H7 (cell line): ENCODE measurements around the gene TEX48. TPM values are rescaled to one million over a fixed set of nuclear protein-coding genes. Genes with fewer than 3 reads are reported as not detected.

ENCODE experiments used
- DNase-seq: peaks from one replicate; pipeline ENCODE4 v3.0.0; 2012
- H3K27me3 ChIP-seq: 2 replicates; pipeline ENCODE4 v1.6.0; 2011; ENCODE audit warnings: mild to moderate bottlenecking, low read length; ENCODE audit not compliant: control insufficient read depth, insufficient read depth
- H3K36me3 ChIP-seq: replicated peaks from 2 replicates; pipeline ENCODE4 v1.5.1; 2011; ENCODE audit warnings: low read length; ENCODE audit not compliant: control insufficient read depth, insufficient read depth
- H3K4me3 ChIP-seq: 2 replicates; pipeline ENCODE4 v1.5.1; 2011; ENCODE audit warnings: low read depth, mild to moderate bottlenecking, control low read depth, low read length, moderate library complexity; ENCODE audit not compliant: insufficient read depth
- total RNA-seq: library from RNA; depleted of rRNA; stranded (reverse); fragments of >200 nt; shearing (Covaris generic); gene quantifications from 2 replicates; pipeline ENCODE4 v1.2.3, GENCODE V29; 2014

The TEX48 gene
- total RNA-seq, 1 experiment from 2014 or later, result not detected

DNA sequence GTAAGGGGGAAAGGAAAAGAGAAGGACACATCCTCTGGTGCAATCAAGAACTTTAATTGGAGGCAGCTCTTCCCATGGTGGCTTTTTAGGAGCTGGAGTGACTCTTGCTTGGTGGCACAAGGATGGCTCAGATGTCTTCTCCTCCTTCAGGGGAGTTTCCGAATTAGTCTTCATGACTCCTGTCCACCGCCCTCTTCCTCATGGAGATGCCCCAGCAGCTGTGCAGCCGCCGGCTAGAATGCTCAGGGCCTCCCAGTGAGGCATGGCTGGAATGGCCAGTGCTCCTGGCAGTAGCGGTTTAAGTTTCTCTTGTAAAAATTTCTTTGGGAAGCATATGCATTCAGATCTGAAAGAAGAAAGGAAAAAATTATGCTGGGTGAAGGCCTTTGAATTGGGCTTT lies 15.6 kb downstream of the TEX48 start:
- H3K4me3 ChIP-seq, result no peak overlapping the region
- no peak for DNase-seq
- no peaks in the 10 kb centered on the region for H3K27me3 ChIP-seq
- no peaks in the 10 kb centered on the region for H3K36me3 ChIP-seq

DNA sequence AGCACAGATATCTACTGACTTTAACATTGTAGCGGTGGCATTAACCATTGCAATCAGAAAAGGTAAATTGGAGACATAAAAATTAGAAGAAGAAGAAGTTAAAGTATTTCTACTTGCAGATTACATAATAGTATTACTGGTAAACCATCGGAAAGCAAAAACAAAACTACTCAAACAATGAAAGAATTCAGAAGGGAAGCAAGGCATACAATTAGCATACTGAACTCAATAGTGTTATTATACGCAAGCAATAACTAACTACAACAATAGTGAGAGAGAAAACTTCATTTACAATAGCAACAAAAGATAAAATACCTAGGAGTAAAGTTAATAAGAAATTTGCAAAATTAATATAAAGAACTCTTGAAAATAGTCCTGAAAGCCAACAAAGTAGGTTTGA lies 17.8 kb downstream of the TEX48 start:
- Histone ChIP-seq H3K36me3 (no peaks in the 10 kb centered on the region), H3K4me3 (no peak overlapping the region), H3K27me3 (no peaks in the 10 kb centered on the region)
- DNase-seq, result no peak

DNA sequence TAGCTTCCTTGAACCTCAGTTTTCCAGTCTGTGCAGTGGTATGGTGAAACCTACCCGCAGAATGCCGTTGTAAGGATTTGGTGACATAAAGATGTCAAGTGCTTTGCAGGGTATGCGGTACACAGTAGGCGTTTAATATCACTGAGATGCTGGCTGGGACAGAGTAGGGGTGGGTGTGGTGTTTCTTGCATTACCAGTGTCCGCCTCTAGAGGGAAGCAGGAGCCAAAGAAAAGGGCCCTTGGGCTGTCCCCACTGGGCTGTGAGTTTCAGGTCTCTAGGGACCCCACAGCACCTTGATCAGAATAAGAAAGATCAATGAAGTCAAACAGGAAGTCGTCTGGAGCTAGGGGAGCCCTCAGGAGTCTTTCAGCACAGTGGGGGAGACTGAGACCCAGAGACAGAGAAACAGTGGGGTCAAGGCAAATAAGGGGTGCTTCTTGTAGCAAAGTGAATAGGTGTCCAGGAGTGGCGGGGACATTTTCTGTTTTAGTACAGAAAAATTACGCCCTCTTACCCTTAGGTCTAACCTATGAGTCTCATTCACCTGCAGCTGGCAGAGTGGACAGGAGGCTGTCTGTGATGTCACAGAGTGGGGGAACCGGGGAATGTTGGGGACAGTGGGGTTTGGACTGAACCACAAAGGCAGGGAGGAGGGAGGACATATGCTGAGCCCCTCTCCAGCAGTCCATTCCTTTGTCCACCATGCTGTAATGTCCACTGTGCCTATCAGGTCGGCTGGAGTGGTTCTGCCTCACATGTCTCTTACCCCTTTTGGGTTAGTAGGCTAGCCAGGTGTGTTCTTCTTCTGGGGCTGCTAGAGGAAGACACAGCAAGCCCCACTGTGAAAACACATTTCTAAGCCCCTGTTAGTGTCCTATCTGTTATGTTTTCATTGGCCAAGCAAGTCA lies 19.7 kb downstream of the TEX48 start:
- Histone ChIP-seq H3K4me3 (no peak overlapping the region), H3K27me3 (no peaks in the 10 kb centered on the region), H3K36me3 (no peaks in the 10 kb centered on the region)
- peak; percentile 91 for DNase-seq

DNA sequence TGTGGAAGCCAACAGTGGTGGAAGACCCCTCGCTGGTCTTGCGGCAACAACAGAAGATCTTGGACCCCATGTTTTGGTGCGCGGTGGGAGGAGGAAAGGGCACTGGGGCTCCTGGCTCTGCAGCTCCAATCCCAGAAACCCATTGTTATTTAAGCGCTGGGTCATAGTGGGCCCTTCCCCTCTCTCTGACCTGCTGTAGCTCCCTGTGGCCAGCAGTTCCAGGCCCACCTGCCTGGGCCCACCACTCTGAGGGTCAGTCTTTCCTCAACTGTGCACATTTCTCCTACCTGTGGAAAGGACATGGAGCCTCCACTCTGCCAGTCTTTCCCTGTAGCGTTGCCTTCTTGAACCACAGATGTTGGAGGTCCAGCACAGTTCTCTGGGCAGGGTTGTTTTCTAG lies 24.3 kb downstream of the TEX48 start, which contains the start of gene TEX53:
Gene TEX53 (minus strand): TSS at position 101 of the 400 bp plus-strand sequence. CDS start 31 bp downstream, at position 70.
- no peak for DNase-seq
- Histone ChIP-seq H3K4me3 (no peak within 1 kb of the TSS), H3K36me3 (no peaks in the 10 kb centered on the region), H3K27me3 (no peaks in the 10 kb centered on the region)

DNA sequence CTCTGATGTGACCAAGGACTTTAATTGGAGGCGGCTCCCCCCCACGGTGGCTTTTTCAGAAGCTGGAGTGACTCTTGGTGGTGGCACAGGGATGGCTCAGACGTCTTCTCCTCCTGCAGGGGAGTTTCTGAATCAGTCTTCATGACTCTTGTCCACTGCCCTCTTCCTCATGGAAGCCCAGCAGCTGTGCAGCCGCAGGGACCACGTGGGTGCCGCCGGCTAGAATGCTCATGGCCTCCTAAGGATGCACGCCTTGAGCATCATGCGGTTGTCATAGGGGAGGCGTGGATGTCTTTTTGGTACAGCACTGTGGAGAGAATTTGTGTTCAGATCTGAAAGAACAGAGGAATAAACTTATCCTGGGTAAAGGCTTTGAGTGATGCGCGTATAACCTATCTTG lies 25.7 kb downstream of the TEX48 start:
- no peak for DNase-seq

DNA sequence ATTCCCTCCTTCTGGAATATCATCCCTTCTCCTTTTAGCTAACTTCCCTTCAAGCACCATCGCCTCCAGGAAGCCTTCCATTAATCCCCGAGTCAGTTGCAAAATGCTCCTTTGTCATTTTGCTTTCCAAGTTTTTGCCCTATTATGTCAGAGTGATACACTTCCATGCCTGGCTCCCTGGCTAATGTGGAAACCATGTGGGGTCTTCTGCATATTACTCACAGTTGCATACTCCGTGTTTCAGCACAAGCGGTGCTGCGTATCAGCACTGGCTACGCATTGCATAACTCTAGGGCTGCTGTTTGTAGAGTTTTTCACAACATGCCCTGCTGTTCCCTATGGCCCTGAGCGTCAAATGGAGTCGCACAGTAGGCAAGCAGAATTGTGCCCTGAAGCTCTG lies 26.3 kb downstream of the TEX48 start:
- Histone ChIP-seq H3K27me3 (no peaks in the 10 kb centered on the region), H3K36me3 (no peaks in the 10 kb centered on the region), H3K4me3 (no peak overlapping the region)
- DNase-seq, result no peak

More for the DNA sequence above, 25.7 kb downstream of the TEX48 start:
- no peaks in the 10 kb centered on the region for H3K36me3 ChIP-seq
- H3K4me3 ChIP-seq, result no peak overlapping the region
- H3K27me3 ChIP-seq, result no peaks in the 10 kb centered on the region

DNA sequence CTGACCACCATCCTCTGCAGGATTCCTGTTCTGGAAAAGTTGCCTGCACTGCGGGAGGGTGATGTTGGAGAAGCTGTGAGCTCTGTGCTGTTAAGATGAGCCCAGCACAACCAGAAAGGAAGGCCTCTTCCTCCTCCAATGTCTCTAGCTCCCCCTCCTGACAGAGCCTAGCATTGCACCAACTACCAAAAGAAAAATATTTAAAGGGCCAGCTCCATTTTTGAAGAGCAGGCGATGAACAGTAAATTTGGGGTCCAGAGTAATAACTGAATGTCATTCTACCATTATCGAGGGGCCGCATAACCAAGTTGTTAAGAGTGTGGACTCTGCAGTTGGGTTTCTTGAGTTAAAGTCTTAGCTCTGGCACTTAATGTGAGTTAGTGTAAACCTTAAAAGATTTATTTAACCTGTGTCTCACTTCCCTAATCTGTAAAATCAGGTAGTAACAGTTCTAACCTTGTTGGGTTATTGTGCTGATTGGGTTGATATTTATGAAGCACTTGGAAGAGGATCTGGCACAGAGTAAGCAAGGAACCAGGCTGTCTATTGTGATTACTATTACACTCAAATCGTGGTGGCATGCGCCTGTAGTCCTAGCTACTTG lies 28.3 kb downstream of the TEX48 start:
- DNase-seq, result peak; percentile 85

DNA sequence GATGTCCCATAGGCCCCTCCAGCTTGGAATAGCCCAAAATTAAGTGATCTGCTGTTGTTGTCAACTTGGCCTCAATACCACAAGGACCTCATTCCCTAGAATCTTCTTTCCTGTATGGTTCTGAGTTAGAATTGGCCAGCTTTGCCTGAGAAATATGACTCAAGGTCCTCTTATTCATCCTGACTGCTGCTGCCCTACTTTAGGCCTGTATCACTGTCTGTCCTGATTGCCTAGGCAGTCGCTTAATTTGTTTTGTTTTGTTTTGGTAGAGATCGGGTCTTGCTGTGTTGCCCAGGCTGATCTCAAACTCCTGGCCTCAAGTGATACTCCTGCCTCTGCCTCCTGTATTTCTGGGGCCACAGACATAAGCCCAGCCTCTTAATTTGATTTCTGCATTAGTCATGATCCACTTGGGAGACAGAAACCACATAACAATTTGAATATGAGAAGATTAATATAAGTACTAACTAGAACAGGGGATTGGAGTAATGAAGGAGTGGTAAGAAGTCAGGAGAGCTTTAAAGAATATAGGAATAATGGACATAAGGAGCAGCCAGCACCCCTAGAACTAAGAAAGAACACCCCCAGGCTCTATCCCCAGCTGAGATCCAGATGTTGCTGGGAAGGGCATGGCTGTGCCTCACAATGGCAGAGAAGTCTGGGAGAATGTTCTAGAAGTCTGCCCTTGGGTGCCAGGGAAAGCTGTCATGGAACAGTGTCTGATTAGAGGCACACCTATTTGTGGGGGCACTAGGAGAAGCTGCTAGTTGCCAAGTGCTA lies 29.0 kb downstream of the TEX48 start:
- H3K27me3 ChIP-seq, result no peaks in the 10 kb centered on the region
- DNase-seq, result no peak
- H3K36me3 ChIP-seq, result no peaks in the 10 kb centered on the region
- H3K4me3 ChIP-seq, result no peak overlapping the region

More for the DNA sequence above, 28.3 kb downstream of the TEX48 start:
- Histone ChIP-seq H3K27me3 (no peaks in the 10 kb centered on the region), H3K36me3 (no peaks in the 10 kb centered on the region), H3K4me3 (no peak overlapping the region)

DNA sequence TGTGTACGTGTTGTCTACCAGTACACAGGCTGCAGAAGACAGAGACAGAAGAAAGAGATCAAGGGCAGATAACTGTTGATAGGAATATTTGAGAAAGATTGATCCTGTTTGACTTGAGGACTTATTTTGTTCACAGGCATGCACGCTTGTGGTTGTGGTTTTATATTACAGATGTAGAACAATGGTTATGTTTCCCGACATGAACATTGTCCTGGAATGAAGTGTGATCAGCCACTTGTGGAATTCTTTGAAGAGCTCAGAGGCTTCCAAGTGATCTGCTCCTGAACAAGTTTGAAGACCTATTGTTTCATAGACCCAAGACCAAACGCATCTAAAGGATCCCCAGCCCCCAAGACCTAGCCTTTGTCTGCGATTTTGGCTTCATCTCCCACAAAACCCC lies 38.1 kb downstream of the TEX48 start:
- Histone ChIP-seq H3K36me3 (no peaks in the 10 kb centered on the region; the same call in 1 of the 2 replicates), H3K4me3 (no peak overlapping the region), H3K27me3 (no peaks in the 10 kb centered on the region)
- no peak for DNase-seq

DNA sequence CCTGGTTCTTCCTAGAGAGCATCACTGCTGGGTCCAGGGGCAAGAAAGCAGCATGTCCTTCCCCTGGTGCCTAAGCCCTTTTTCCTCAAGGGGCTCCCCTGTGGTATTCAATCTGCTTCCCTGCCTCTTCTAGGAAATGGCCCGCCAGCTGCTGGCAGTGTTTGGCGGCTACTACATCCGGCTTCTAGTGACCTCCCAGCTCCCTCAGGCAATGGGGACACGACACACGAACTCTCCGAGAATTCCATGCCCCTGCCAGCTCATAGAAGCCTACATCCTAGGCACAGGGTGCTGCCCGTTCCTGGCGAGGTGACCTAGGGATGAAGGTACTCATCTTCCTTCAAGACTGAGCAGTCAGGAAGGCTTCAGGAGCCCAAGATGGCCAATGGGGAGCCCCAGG lies 39.0 kb downstream of the TEX48 start:
- no peak for DNase-seq
- Histone ChIP-seq H3K27me3 (no peaks in the 10 kb centered on the region), H3K4me3 (no peak overlapping the region), H3K36me3 (no peaks in the 10 kb centered on the region; the same call in 1 of the 2 replicates)

DNA sequence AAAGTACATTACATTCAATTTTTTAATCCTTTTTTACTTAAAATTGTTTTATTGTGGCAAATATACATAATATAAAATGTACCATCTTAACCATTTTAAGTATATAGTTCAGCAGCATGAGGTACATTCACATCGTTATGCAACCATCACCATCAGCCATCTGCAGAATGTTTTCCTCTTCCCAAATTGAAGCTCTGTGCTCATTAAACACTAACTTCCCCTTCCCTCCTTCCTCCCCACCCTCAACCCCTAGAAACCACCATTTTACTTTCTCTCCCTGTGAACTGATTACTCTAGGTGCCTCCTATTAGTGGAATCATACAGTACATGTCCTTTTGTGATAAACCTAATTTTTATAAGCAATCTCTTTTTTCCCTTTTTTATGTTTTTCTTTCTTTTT lies 40.0 kb downstream of the TEX48 start:
- no peak overlapping the region for H3K4me3 ChIP-seq
- H3K36me3 ChIP-seq, result no peaks in the 10 kb centered on the region; the same call in 1 of the 2 replicates
- no peak for DNase-seq
- no peaks in the 10 kb centered on the region for H3K27me3 ChIP-seq

DNA sequence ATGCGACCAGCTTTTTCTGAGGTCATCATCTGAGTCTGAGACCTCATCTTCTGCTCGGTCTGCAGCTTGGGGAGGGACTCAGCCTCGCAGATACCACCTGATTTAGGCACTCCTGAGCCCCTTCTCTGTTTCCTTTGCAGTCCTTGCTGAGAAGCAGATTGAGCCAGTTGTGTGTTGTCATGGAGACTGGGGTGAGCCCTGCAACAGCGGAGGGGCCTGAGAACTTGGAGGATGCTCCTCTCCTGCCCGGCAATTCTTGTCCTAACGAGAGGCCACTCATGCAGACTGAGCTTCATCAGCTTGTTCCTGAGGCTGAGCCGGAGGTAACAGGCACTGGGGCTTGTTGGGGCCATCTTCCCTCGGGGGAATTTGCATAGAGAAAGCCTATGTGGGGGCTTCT lies 43.6 kb downstream of the TEX48 start:
- H3K4me3 ChIP-seq, result no peak overlapping the region
- H3K36me3 ChIP-seq, result peaks cover 2% of the 10 kb centered on the region; the same call in 1 of the 2 replicates
- DNase-seq, result no peak
- H3K27me3 ChIP-seq, result no peaks in the 10 kb centered on the region

DNA sequence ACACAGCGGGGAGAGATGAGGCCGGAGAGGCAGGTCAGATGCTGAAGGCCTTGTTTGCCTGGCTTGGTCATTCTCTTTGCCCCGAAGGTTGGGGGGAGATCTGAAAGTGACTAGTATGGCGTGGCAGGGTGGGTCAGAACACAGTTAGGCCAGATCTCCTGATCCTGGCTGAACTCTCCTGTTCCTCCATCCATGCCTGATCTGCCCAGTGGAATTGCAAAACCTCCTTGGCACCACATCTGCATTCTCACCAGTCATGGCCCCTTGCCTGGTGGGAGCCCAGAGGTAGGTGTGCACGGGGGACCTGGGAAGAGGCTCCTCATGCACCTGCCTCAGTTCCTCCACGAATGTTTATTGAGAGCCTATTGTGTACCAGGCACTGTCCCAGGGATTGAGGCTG lies 47.6 kb downstream of the TEX48 start:
- DNase-seq, result no peak
- Histone ChIP-seq H3K4me3 (no peak overlapping the region), H3K36me3 (peaks cover 2% of the 10 kb centered on the region; the same call in 1 of the 2 replicates), H3K27me3 (no peaks in the 10 kb centered on the region)

DNA sequence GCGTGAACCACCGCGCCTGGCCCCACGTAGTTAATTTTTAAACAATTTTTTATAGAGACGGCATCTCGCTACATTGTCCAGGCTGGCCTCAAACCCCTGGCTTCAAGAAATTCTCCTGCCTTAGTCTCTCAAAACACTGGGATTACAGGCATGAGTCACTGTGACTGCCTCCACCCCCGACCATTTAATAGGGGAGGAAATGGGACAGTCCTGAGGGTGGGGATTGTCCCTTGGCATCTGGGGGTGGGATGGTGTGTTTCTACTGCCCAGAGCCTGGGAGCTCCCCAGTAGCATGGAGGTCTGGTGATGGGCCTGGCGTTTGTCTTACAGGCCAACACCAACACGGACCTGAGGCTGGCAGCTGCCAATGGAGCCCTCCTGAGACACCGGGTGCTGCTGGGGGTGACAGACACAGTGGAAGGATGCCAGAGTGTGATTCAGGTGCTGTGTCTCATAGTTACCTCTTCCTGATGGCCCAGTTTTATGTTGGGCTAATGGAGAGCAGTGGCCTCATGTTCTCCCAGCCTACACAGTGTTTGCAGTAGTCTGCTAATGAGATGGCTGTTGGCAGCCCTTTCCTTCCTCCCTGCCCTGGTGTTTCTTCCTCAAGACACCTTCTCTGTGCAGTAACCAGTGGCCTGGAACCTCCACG lies 48.4 kb downstream of the TEX48 start:
- Histone ChIP-seq H3K36me3 (peaks cover 4% of the 10 kb centered on the region), H3K4me3 (no peak overlapping the region), H3K27me3 (no peaks in the 10 kb centered on the region)
- DNase-seq, result no peak
